SH-SY5Y (cell line): ENCODE data around the gene HIP1R.

Experiments
- GATA2 ChIP-seq: IDR thresholded peaks from 2 replicates; pipeline ENCODE4 v1.6.1; 2011; ENCODE audit warnings: mild to moderate bottlenecking, low read depth, low read length
- GATA3 ChIP-seq: IDR thresholded peaks from 2 replicates; pipeline ENCODE4 v1.6.1; 2011; ENCODE audit warnings: low read depth, mild to moderate bottlenecking, low read length, moderate library complexity

HIP1R gene

GRCh38 chr12:122858591-122859302, 23.5 kb downstream of the HIP1R start:
- TF ChIP-seq GATA2 (no peak), GATA3 (no peak)

GRCh38 chr12:122859303-122860039, 24.2 kb downstream of the HIP1R start:
- TF ChIP-seq GATA3 (no peak), GATA2 (no peak)

DNA sequence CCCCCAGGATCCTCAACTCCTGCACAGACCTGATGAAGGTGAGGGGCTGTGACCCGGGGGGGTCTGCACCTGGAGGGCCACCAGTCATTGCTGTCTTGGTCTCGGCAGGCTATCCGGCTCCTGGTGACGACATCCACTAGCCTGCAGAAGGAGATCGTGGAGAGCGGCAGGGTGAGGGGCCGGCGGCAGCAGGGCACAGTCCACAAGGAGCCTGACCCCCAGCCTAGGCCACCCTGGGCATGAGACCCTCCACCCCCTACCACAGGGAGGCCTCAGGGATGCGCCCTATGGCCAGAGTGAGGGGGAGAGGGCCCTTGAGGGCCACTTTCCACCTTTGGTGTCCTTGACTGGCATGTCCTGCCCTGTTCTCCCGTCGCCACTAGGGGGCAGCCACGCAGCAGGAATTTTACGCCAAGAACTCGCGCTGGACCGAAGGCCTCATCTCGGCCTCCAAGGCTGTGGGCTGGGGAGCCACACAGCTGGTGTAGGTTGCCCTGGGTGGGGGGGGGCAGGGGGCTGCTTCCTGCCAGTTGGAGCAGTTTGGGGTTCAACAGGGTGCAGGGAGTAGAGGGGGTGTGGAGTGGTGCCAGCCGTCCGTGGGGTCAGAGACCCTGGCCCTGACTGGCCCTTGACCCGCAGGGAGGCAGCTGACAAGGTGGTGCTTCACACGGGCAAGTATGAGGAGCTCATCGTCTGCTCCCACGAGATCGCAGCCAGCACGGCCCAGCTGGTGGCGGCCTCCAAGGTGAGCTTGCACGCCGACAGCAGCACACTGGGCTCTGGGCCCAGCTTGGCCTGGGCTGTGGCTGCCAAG, 25.0 kb downstream of the HIP1R start:
- TF ChIP-seq GATA3, result no peak
- TF ChIP-seq GATA2, result no peak

- no peak for TF ChIP-seq GATA3
- no peak for TF ChIP-seq GATA2
These were observed 25.8 kb downstream of the HIP1R start for GRCh38 chr12:122860854-122861586.

- TF ChIP-seq GATA3 (no peak), GATA2 (no peak)
These were observed 26.3 kb downstream of the HIP1R start for GRCh38 chr12:122861587-122861970.

DNA sequence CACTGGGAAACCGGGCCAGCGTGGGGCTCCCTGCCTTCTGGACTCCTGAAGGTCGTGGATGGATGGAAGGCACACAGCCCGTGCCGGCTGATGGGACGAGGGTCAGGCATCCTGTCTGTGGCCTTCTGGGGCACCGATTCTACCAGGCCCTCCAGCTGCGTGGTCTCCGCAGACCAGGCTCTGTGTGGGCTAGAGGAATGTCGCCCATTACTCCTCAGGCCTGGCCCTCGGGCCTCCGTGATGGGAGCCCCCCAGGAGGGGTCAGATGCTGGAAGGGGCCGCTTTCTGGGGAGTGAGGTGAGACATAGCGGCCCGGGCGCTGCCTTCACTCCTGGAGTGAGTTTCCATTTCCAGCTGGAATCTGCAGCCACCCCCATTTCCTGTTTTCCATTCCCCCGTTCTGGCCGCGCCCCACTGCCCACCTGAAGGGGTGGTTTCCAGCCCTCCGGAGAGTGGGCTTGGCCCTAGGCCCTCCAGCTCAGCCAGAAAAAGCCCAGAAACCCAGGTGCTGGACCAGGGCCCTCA, 26.9 kb downstream of the HIP1R start:
- no peak for TF ChIP-seq GATA3
- no peak for TF ChIP-seq GATA2

DNA sequence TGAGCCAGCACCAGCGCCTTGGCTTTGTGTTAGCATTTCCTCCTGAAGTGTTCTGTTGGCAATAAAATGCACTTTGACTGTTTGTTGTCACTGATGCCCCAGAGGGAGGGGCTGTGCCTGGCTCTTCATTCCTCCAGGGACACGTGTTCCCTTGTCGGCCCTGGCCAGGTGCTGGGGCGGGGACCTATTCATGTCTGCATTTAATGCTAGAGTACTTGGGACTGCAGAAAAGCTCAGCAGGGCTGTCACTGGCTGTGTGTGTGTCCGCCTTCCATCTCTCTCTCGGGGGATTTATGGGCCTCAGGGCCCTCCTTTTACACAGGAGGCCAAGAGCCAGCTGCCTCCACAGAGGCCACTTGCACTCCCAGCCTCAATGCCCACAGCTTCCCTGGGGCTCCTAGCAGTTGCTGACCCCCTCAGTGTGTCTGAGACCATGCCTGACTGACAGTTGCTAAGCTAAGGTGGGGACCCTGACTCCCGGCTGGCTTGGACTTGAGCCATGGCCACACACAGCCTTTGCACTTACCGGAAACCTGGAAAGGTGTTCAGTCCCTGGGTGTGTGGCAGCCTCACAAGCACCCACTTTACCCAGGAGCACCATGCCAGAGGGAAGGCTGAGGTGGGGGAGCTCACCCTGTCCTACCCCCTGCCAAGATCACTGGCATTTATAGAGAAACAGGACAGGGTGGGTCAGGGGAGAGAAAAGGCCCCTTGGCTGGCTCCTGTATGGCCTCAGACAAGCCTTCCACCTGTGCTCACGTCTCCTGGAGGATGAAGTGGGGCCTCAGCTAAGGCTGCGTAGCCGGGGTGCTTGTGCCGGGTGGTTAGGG, 27.8 kb downstream of the HIP1R start:
- no peak for TF ChIP-seq GATA2
- no peak for TF ChIP-seq GATA3

DNA sequence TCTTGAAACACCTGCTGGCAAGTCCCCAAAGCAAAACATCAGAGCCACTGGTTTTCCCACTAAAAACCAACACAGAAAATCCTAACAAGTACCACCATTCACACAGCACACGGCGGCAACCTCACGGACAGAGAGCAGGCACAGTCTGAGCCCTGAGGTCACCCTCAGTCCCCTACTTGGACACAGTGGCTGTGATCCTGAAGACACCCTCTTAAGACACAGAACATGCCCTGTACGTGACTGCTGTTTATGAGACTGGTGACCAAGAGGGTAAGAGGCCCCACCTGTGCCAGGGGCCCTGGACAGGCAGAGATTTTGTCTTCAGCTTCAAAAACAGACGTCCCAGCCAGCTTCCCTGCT, 29.6 kb downstream of the HIP1R start:
- TF ChIP-seq GATA3, result no peak

- TF ChIP-seq GATA3 (no peak), GATA2 (no peak)
These were observed 30.3 kb downstream of the HIP1R start for GRCh38 chr12:122865268-122866231.

DNA sequence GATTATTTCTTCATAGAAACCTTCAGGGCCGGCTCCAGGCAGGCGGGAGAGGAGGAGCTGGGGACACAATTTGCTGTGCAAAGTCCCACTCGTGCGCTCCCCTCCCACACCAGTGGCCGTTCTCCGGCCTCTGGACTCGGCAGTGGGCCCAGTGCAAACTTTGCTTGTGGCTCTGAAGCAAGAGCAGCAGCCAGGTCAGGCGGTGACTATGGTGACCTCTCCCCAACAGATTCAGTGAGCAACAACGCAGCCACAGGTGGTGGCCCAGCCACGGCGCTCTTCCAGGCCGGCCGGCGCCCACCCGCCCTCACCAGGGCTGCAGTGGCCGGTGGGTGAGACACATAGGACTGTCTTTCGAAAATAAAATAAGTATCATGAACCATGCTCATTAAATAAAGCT, 31.1 kb downstream of the HIP1R start:
- TF ChIP-seq GATA2, result no peak
- TF ChIP-seq GATA3, result no peak

DNA sequence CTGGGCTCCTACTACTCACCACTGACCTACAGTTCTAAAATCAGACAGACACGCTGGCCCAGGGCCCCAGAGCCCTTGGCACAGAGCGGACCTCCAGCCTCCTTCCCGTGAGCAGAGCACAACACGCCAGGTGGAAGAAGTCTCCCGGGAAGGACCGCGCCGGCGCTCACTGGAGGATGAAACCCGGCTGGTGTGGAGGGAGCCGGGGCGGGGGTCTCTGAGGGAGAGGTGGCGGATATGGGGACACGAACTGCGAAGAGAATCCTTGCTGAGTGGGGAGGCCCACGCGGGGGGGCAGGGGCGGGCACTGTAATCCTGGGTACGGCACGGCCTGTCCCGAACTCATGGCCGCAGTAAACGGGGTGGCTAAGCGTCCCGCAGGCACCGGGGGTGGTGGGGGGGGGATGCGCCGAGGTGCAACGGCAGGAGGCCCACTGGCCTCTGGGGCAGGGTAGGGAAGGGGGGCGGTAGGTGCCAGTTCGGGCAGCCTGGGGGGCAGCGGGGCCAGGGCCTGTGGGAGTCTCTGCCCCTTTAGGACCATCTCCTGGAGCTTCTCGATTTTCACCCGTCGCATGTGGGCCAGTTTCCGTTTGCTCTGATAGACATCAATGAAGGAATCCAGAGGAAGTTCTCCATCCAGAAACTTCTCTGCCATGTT, 31.8 kb downstream of the HIP1R start:
- TF ChIP-seq GATA2 (no peak), GATA3 (no peak)

DNA sequence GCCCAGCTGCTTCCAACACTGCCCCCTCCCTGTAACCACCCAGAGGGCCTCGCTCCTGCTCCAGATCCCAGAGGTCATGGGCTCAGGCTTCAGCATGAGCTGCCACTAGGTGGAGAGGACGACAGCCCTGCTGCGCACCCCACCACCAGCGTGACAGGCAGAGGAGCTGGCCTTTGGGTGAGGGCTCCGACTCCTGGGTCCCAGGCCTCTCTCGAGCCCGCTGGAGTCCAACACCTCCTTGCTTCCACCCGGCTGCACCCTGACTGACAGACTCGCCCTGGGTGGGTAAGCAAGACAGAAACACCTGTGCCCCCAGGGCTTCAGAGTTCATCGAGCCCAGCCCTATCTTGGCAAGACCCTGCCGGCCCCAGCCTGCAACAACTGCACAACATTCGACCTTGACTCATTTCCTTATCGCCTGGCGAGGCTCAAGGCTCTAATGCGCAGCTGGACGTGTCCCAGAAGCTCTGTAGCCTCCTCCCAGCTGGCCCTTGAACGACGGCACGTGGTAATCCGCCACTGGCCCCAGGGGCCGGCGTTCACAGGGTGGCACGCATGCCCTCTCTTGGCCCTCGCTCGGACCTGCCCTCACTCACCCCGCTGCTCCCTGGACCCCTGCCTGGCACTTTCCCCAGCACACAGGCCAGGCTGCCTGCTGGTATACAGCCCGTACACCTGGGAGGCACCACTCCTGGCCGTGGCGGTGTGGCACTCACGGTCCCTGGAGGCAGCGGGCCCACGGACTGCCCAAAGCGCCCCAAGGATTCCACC, 32.6 kb downstream of the HIP1R start:
- TF ChIP-seq GATA3, result no peak
- TF ChIP-seq GATA2, result no peak
